ENCODE measurements around the gene CYFIP1.

CYFIP1 gene

GRCh38 chr15:22954798-22955543 is 25.2 kb downstream of the CYFIP1 start:
- no peak for TF ChIP-seq CTCF (IDR thresholded peaks at IDR 0.05)
- no peak overlapping the region for H3K4me3 ChIP-seq
- no peak for DNase-seq (ENCODE audit: low spot score)
- H3K27ac ChIP-seq = peak overlapping the region; percentile 58 to 76

DNA sequence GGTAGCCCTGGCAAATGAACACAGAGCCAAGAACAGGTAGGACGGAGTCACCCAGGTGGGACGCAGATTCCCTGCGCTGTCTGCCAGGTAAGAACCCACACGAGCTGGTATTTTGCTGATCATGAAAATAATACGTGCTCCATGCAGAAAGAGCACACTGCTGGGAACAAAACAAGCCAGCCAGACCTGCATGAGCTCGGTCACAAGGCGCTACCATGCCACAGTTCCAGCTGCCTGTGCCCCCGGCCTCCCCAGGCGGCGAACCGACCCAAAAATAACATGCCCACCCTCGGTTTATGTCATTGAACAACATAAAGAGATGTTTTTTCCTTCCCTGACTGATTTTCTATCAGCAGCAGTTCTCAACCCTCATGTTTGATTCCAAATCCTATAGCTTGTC is 25.8 kb downstream of the CYFIP1 start:
- DNase-seq (ENCODE audit: low spot score) = no peak
- Histone ChIP-seq H3K27ac (peak overlapping the region; percentile 24 to 58), H3K4me3 (no peak overlapping the region)
- no peak for TF ChIP-seq CTCF (IDR thresholded peaks at IDR 0.05)

DNA sequence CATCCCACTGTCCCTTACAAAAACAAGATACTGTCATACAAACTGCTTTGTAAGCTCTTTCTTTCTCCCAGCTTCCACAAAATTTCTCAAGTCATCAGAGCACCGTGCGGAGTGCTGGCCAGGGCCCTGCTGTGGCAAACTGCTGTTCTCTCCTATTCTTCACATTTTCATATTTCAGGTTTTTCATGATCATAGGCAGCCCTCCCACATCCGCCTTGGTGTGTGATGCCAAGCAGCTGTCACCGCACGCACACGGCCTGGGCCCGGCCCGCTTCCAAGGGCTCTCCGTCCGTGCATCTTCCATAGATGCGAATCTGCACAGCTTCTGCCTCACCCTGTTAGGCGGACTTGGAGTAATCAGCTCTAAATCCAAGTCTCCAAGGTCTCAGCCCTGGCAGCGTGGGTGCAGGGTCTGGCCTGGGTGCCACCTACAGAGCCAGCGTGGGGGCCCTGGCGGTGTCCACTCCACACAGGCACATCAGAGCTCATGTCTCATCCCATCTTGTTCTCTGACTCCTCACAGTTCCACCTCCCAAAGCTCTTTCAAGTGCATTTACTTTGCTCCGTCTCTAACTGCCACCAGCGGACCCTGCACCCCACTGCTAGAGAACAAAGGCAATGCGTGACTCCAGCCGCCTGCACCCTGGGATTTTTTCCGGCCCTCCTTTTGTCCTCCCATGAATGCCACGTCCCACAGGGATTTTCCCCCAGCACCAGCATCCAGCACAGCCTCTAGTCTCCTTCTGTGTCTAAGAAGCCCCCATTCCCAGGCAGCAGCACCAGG is 27.2 kb downstream of the CYFIP1 start:
- Histone ChIP-seq H3K4me3 (no peak overlapping the region), H3K27ac (peak overlapping the region; percentile 46 to 82)
- DNase-seq (ENCODE audit: low spot score) = no peak
- no peak for TF ChIP-seq CTCF (IDR thresholded peaks at IDR 0.05)

DNA sequence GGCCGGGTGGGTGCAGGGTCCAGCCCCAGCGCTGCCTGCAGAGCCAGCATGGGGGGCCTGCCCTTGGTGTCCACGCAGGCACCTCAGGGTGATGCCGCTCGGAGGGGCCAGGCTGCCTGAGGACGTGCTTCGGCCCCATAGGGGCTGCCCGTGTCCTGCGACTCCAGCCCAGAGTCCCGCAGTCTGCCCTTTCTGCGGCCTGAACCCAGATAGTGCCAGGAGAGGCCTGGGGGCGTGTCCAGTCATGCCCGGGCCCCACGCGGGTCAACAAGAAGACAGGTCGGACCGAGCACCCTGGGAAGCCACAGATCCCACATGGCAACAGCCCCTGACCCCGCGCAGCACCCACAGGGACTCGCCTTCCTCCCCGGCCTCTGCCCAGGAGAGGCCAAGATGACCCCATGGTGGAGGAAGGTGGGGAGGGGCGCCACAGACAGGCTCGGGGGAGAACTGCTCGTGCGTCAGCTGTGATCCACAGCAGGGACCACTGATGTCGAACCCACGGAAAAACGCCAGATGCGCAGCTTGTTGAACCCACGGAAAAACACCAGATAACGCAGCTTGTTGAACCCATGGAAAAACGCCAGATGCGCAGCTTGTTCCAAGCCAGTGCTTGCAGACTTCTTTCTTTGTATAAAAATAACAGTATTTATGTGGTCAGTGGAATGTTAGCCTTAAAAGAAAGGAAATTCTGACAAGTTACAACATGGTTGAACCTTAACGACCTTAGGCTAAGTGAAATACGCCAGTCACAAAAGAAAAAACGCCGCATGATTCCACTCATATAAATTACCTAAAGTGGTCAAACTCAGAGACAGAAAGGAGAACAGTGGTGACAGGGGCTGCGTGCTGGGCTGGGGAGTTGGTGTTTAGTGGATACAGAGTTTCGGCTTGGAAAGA is 28.5 kb downstream of the CYFIP1 start:
- TF ChIP-seq CTCF (IDR thresholded peaks at IDR 0.05) = no peak
- no peak for DNase-seq (ENCODE audit: low spot score)
- peak overlapping the region; percentile 82 to 86 for H3K27ac ChIP-seq
- H3K4me3 ChIP-seq = peak overlapping the region; percentile 55

DNA sequence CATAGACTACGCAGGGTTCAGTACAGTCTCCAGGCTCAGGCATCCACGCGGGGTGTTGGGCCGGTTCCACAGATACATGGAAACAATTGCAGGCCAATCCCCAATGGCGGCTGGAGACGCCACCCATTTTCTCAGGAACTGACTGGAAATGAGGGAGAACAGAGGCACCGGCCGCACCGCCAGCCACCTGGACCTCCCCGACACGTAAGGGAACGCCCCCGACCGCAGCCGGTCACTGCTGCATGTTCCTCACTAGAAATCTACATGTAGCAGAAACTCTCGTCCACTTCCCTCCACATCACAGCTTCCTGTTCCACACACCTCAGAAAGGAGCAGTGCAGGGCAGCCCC is 29.2 kb downstream of the CYFIP1 start:
- no peak for DNase-seq (ENCODE audit: low spot score)
- Histone ChIP-seq H3K4me3 (peak overlapping the region; percentile 55), H3K27ac (peak overlapping the region; percentile 82 to 86)
- no peak for TF ChIP-seq CTCF (IDR thresholded peaks at IDR 0.05)

- Histone ChIP-seq H3K4me3 (peak overlapping the region; percentile 40), H3K27ac (peak overlapping the region; percentile 82 to 86)
- no peak for DNase-seq (ENCODE audit: low spot score)
Observed at GRCh38 chr15:22950256-22950990, 29.7 kb downstream of the CYFIP1 start.

More at GRCh38 chr15:22950256-22950990, 29.7 kb downstream of the CYFIP1 start:
- TF ChIP-seq CTCF (IDR thresholded peaks at IDR 0.05) = no peak

Data from coronary artery (tissue), 2 donors.